Activated B cell treated with CpG ODN at 0.5 μM for 24 hours (primary cell): ENCODE measurements around the gene PBX1. TPM values are rescaled to one million over a fixed set of nuclear protein-coding genes. Genes with fewer than 3 reads are reported as not detected.

Experiments used
- ATAC-seq: fragments of 200-7000 bp; cut with Tn5 transposase; one replicate; pipeline ENCODE4 v1.10.0; 2021; ENCODE audit warnings: low read depth, mild to moderate bottlenecking, moderate library complexity
- CTCF ChIA-PET: fragments of 350-600 bp; sonication (Branson Sonifier 250); formaldehyde crosslinking; loops from one replicate; lab custom pipeline; 2021; ENCODE audit warnings: antibody characterized with exemption; lab: Charles Lee
- POLR2A ChIA-PET: fragments of 350-600 bp; sonication (Branson Sonifier 250); formaldehyde crosslinking; loops from one replicate; lab custom pipeline; 2021; ENCODE audit warnings: antibody characterized with exemption; lab: Charles Lee
- DNase-seq: peaks from one replicate; pipeline ENCODE4 v3.0.0; 2022
- H3K27ac Mint-ChIP-seq: one replicate; pipeline ENCODE4 v1.8.0; 2020; ENCODE audit warnings: mixed read lengths
- H3K27me3 Mint-ChIP-seq: one replicate; pipeline ENCODE4 v1.8.0; 2021; ENCODE audit warnings: mixed read lengths
- H3K36me3 Mint-ChIP-seq: one replicate; pipeline ENCODE4 v1.8.0; 2021; ENCODE audit warnings: low read depth, mixed read lengths
- H3K4me1 Mint-ChIP-seq: one replicate; pipeline ENCODE4 v1.8.0; 2021; ENCODE audit warnings: mixed read lengths
- H3K4me3 Mint-ChIP-seq: one replicate; pipeline ENCODE4 v1.8.0; 2020; ENCODE audit warnings: mild to moderate bottlenecking, mixed read lengths
- H3K9me3 Mint-ChIP-seq: one replicate; pipeline ENCODE4 v1.8.0; 2020; ENCODE audit warnings: mixed read lengths
- CTCF ChIP-seq: fragments of 200-600 bp; IDR thresholded peaks from one replicate; pipeline ENCODE4 v1.8.0; 2022; ENCODE audit warnings: antibody characterized with exemption, mild to moderate bottlenecking
- intact Hi-C: fragments of 100-400 bp; cut with micrococcal nuclease; formaldehyde crosslinking; loops from one replicate; pipeline ENCODE4 v1.15.1; 2024
- total RNA-seq: library from RNA; stranded (reverse); gene quantifications from 2 replicates; pipeline ENCODE4 v1.2.3, GENCODE V29; 2022

The PBX1 gene
- total RNA-seq, 1 donor from 2014 or later, result not detected

- no peak for DNase-seq
- H3K9me3 Mint-ChIP-seq, result no peaks in the 10 kb centered on the region
- no peaks in the 10 kb centered on the region for H3K27me3 Mint-ChIP-seq
- ATAC-seq, result no peak
- TF ChIP-seq CTCF, result no peak
- no peaks in the 10 kb centered on the region for H3K36me3 Mint-ChIP-seq
- H3K4me3 Mint-ChIP-seq, result no peak overlapping the region
- H3K27ac Mint-ChIP-seq, result no peak overlapping the region
- POLR2A ChIA-PET, result no interaction called here
- CTCF ChIA-PET, result no interaction called here
- intact Hi-C loops, result no loop called here
- no peaks in the 10 kb centered on the region for H3K4me1 Mint-ChIP-seq
These were observed 12.3 kb downstream of the PBX1 start for GRCh38 chr1:164571333-164571732.

GRCh38 chr1:164575356-164575886 is 16.4 kb downstream of the PBX1 start:
- Mint-ChIP-seq H3K27me3 (no peaks in the 10 kb centered on the region), H3K4me1 (no peaks in the 10 kb centered on the region), H3K9me3 (no peaks in the 10 kb centered on the region), H3K27ac (no peak overlapping the region), H3K4me3 (no peak overlapping the region), H3K36me3 (no peaks in the 10 kb centered on the region)
- no peak for TF ChIP-seq CTCF
- ATAC-seq (no peak), DNase-seq (no peak)
- intact Hi-C loops, result no loop called here
- POLR2A ChIA-PET, result no interaction called here
- CTCF ChIA-PET, result no interaction called here

- Mint-ChIP-seq H3K27me3 (no peaks in the 10 kb centered on the region), H3K36me3 (no peaks in the 10 kb centered on the region), H3K9me3 (no peaks in the 10 kb centered on the region), H3K27ac (no peak overlapping the region), H3K4me1 (no peaks in the 10 kb centered on the region), H3K4me3 (no peak overlapping the region)
- CTCF ChIA-PET, result no interaction called here
- intact Hi-C loops, result no loop called here
- DNase-seq (no peak), ATAC-seq (no peak)
- POLR2A ChIA-PET, result no interaction called here
- TF ChIP-seq CTCF, result no peak
These were observed 17.6 kb downstream of the PBX1 start for GRCh38 chr1:164576291-164577271.

GRCh38 chr1:164577291-164577690 is 18.3 kb downstream of the PBX1 start:
- ChIA-PET CTCF (no interaction called here), POLR2A (no interaction called here)
- intact Hi-C loops, result no loop called here
- no peak for TF ChIP-seq CTCF
- Mint-ChIP-seq H3K9me3 (no peaks in the 10 kb centered on the region), H3K27ac (no peak overlapping the region), H3K27me3 (no peaks in the 10 kb centered on the region), H3K4me3 (no peak overlapping the region), H3K36me3 (no peaks in the 10 kb centered on the region), H3K4me1 (no peaks in the 10 kb centered on the region)
- ATAC-seq, result no peak
- DNase-seq, result no peak

GRCh38 chr1:164578479-164579200 is 19.7 kb downstream of the PBX1 start:
- DNase-seq, result no peak
- H3K27ac Mint-ChIP-seq, result no peak overlapping the region
- ATAC-seq, result no peak
- POLR2A ChIA-PET, result no interaction called here
- H3K36me3 Mint-ChIP-seq, result no peaks in the 10 kb centered on the region
- intact Hi-C loops, result no loop called here
- CTCF ChIA-PET, result no interaction called here
- no peaks in the 10 kb centered on the region for H3K9me3 Mint-ChIP-seq
- H3K27me3 Mint-ChIP-seq, result no peaks in the 10 kb centered on the region
- no peaks in the 10 kb centered on the region for H3K4me1 Mint-ChIP-seq
- no peak for TF ChIP-seq CTCF
- H3K4me3 Mint-ChIP-seq, result no peak overlapping the region
